Suppressor macrophage treated with lipopolysaccharide for 1 hour (primary cell): ENCODE measurements around the gene ARHGEF26.
A peak's percentile ranks its signal among the peaks of the same experiment; 100 is the strongest.

Experiments
- DNase-seq, 3 donors: peaks; one replicate each; pipeline ENCODE4 v3.0.0-alpha.2; 2020 to 2022

Gene ARHGEF26

DNA sequence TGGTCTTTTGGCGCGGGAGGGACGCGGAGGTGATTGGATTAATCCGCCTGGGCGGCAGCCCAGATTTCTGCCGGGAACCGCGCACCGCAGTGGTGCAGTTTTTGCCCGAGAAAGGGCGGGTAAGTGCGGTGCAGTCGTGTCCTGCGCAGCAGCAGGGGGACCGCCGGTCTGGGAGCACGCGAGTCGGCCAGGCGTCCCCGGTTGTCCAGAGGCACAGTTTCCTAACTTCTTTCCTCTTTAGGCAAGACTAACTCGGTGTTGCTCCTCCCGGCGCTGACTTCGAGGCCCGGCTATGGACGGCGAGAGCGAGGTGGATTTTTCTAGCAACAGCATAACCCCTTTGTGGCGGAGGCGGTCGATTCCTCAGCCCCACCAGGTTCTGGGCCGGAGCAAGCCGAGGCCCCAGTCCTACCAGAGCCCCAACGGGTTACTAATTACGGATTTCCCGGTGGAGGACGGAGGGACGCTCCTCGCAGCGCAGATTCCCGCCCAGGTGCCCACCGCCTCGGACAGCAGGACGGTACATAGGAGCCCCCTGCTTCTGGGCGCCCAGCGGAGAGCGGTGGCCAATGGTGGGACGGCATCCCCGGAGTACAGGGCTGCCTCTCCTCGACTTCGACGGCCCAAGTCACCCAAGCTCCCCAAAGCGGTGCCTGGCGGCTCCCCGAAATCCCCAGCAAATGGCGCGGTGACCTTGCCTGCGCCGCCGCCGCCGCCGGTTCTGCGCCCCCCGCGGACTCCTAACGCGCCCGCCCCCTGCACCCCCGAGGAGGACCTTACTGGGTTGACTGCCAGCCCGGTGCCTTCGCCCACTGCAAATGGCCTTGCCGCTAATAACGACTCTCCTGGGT is 736 bp downstream of the ARHGEF26 start:
- DNase-seq = peak; percentile 29 to 41 (median 39)

GRCh38 chr3:154122552-154122911 is 1.3 kb downstream of the ARHGEF26 start:
- no peak for DNase-seq

DNA sequence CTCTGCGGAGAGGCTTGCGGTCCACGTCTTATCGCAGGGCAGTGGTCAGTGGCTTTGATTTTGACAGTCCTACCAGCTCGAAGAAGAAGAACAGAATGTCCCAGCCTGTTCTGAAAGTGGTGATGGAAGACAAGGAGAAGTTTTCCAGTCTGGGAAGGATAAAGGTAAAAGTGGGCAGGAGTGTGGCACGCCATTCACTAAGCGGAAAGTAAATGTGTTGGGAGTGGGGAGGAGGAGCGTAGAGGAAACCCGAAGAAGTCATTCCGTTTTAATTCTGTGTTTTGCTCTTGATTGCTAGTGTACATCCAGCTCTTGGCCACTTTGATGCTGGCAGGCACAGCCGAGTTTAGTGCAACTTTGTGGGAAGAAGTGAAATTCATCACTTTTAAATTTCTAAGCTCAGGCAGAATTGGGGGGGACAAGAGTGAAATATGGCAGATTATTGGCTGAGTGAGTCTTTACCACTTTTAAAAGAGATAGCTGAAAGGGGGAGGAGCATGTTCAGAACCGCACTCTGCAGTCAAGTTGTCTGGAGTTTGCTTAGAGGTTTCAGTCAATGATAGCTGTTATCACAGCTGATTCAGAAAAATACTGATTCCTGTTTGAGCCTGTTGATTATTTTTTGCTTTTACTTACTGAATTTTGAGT is 1.8 kb downstream of the ARHGEF26 start:
- DNase-seq = no peak

DNA sequence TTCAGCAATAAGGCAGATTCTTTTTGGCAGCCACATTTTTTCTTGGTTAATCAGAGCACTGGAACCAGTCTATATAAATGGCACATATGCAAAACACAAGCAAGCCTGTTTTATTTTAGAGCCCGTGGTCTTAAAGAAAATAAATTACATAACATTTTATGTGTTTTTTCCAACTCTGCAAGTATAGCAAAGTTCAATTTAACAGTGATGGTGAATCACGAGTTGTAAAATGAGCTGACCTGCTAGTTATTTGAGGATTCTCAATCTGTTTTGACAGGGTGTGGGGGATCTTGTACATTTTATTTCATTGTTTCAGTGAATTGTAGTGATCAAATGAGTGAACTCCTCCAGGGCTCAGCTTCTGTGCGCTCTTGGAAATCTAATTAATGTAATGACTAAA is 2.7 kb downstream of the ARHGEF26 start:
- no peak for DNase-seq

DNA sequence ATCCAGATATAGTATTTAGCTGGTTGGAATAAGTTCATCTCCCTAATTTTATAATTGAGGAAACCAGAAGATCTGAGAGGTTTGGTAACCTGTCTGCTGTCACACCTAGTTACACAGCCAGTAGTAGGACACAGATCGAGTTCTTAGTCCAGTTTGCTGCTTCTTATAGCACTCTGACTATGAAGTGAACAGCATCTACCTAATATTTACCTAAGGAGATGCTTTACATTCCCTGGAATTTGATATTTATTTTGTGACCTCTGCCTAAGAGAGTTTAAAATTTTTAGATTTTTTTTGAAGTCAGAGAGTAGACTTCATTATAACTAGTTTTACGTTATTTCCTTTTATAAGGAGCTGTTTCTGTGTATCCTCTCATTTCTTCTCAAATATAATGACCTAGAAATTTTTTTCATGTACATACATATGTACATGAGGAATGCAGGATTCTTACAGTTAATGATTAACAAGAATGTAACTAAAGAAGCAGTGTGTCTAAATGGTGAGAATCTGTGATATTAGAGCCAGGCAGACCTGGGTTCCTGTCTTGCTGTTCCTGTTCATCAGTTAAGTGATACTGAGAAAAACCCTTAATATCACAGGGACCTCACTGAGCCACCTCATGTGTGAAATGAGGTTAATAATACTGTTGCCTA is 4.3 kb downstream of the ARHGEF26 start:
- no peak for DNase-seq

DNA sequence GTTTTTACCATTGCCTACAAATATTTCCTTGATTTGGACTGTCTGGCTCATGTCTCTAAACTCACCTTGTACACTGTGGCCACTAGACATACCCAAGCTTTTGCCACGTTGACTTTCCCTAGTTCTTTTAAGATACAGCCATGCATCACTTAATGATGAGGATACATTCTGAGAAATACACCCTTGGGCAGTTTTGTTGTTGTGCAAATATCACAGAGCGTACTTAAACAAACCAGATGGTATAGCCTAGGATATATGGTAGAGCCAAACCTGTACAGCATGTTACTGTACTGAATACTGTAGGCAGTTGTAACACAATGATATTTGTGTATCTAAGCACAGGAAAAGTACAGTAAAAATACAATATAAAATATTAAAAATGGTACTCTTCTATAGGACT is 5.5 kb downstream of the ARHGEF26 start:
- no peak for DNase-seq

DNA sequence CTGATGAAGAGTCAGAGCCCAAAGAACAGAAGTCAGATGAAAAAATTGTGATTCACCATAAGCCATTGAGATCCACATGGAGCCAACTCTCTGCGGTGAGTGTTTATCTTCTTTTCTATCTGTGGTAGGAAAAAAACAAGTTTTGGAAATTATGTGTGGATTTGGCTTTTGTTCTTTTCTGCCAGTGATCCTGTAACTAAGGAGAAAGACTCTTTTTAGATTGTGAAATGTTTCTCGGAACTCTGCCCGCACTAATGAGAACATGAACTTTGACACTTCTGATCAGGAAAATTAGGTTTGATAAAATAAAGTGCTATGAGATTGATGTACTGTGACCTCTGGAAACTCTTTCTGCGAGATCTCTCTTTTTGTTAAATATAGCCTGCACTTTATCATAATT is 8.4 kb downstream of the ARHGEF26 start:
- DNase-seq = no peak

DNA sequence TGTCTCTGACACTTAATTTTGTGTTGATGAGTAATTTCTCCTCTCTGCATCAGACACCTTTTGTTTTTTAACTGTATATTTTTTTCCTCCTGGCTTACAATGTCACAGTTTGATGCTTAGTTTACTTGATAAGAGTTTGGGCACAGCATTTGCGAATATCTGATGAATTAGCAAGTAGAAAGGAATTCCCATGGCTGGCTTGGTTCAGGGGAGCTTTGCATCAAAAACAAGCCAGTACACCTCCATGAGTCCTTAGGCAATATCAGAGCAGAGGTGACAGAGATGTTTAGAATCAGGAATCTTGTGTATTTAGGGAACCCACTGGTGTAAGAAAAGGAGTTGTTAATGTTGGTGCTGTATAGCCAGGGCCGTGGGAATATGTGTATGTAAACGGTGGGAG is 9.3 kb downstream of the ARHGEF26 start:
- DNase-seq = no peak

DNA sequence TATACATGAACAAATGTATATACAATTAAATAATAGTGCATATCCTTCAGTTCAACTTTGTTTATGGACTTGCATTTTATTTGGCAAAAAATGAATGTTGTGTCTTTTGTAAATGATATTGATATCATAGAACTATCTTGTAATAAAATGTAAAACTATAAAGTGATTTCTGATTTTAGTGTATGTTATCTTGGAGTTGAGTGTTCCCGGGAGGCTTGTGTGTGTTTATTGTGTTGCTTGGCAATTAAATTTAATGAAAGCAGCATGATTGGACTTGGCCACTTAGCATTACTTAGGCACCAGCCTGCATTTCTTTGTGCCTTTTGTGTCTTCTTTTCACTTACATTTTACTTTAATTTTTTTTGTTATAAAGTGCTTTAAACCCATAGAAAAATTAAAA is 10.6 kb downstream of the ARHGEF26 start:
- no peak for DNase-seq

GRCh38 chr3:154132777-154133375 is 11.7 kb downstream of the ARHGEF26 start:
- peak in 1 of 3 donors; percentile 9 for DNase-seq

GRCh38 chr3:154135511-154136173 is 14.5 kb downstream of the ARHGEF26 start:
- no peak for DNase-seq

GRCh38 chr3:154137036-154137435 is 15.8 kb downstream of the ARHGEF26 start:
- no peak for DNase-seq

DNA sequence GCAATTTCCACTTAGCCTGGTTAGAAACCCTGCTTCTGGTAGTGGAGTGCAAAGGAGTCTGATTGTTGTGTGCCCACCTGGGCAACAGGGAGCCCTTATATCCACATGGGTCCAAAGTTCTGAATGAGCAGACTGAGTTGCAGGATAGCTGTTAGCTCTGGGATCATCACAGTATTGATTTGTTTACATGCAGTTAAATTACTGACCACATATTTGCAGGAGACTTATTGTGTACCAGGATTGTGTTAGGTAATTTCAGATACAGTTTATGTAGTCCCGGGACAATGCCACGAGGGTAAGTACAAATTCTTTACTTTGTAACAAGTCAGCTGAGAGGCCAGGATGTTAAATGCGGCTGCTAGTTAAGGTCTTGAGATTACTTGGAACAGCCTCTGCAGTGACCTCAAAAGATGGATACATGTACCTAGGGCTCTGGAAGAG is 18.8 kb downstream of the ARHGEF26 start:
- no peak for DNase-seq

GRCh38 chr3:154142608-154143007 is 21.4 kb downstream of the ARHGEF26 start:
- no peak for DNase-seq

GRCh38 chr3:154143873-154144272 is 22.7 kb downstream of the ARHGEF26 start:
- DNase-seq = no peak

DNA sequence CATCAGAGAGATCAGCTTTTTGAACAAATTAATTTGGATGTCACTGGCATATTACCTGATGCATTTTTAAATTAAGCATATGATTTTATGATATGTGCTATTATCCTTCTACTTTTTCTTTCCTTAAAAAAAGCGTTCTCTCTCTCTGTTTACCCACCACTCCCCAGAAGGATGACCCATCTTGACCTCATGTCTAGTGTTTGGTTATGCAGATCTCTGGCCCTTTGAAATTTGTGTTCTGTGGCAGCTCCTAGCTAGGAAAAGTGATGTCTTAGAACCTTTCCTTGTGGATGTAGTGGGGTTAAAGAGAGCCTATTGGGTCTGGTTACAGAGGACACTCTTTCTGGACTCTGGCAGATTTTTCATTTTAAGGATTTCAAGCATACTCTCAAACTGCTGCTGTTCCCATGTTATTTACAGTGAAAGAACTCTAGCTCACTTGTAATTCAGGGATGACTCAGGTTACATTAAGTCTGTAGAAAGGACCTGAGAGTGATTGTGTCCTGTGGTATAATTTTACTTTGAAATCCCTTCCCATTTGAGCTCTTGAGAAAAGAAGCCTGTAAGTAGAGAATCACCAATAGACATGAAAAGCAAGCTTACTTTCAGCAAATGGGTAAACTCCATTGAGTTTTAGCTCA is 23.8 kb downstream of the ARHGEF26 start:
- no peak for DNase-seq

GRCh38 chr3:154148541-154148940 is 27.4 kb downstream of the ARHGEF26 start:
- DNase-seq = no peak

GRCh38 chr3:154149286-154149685 is 28.1 kb downstream of the ARHGEF26 start:
- no peak for DNase-seq

- no peak for DNase-seq
Observed at GRCh38 chr3:154151969-154152368, 30.8 kb downstream of the ARHGEF26 start.

- DNase-seq = no peak
Observed at GRCh38 chr3:154152741-154153140, 31.6 kb downstream of the ARHGEF26 start.

DNA sequence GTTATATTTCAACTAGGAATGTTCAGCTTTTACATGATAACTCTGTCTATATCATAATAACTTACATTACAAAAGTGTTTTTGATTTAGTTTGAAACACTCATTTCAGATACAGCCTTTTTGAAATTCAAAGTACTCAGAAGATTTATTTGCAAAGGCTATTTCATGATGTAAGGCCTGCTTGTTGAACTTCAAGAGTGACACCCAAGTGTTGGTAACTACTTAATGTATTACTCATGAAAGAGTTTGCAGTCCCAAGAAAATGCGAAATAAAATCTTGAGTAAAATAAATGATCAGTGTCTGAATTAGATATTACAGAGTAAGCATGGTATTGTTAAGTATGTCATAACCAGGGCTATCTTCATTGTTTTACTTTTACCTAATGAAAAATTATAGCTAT is 35.3 kb downstream of the ARHGEF26 start:
- no peak for DNase-seq

- no peak for DNase-seq
Observed at GRCh38 chr3:154161806-154162205, 40.6 kb downstream of the ARHGEF26 start.
